Liver (tissue), 3 donors: ENCODE data around the gene NUDCD2.

Source experiments
- EGR1 ChIP-seq, 2 donors: IDR thresholded peaks; 2 replicates each; pipeline ENCODE4 v1.6.1; 2016 to 2018; ENCODE audit warnings: antibody characterized with exemption in 2 of 2, low read depth in 2 of 2
- GABPA ChIP-seq, 2 donors: IDR thresholded peaks in 1 of 2; conservative IDR thresholded peaks in 1 of 2; 2 replicates each; pipeline ENCODE4 v1.6.1; 2016; ENCODE audit warnings: antibody characterized with exemption in 2 of 2, mild to moderate bottlenecking in 1 of 2, moderate library complexity in 1 of 2
- RAD21 ChIP-seq, 2 donors: IDR thresholded peaks; 2 replicates each; pipeline ENCODE4 v1.6.1; 2016; ENCODE audit warnings: antibody characterized with exemption in 2 of 2, mild to moderate bottlenecking in 2 of 2
- TF ChIP-seq, protein P1 (sequence below): fragments of 150-350 bp; IDR thresholded peaks from 2 replicates; pipeline ENCODE4 v1.5.1; 2017; ENCODE audit warnings: improper control_type of control experiment, low read depth, low read length; ENCODE audit not compliant: missing input control
- TF ChIP-seq, protein P2 (sequence below): IDR thresholded peaks from 2 replicates; pipeline ENCODE4 v1.6.1; 2016; ENCODE audit warnings: antibody characterized with exemption, mild to moderate bottlenecking
- TF ChIP-seq, protein P3 (sequence below): IDR thresholded peaks from 2 replicates; pipeline ENCODE4 v1.6.1; 2016; ENCODE audit warnings: antibody characterized with exemption
- TF ChIP-seq, protein P4 (sequence below): IDR thresholded peaks from 2 replicates; pipeline ENCODE4 v1.6.1; 2016; ENCODE audit warnings: antibody characterized with exemption
- donor health status: healthy.
- donor health status: healthy.

DNA sequence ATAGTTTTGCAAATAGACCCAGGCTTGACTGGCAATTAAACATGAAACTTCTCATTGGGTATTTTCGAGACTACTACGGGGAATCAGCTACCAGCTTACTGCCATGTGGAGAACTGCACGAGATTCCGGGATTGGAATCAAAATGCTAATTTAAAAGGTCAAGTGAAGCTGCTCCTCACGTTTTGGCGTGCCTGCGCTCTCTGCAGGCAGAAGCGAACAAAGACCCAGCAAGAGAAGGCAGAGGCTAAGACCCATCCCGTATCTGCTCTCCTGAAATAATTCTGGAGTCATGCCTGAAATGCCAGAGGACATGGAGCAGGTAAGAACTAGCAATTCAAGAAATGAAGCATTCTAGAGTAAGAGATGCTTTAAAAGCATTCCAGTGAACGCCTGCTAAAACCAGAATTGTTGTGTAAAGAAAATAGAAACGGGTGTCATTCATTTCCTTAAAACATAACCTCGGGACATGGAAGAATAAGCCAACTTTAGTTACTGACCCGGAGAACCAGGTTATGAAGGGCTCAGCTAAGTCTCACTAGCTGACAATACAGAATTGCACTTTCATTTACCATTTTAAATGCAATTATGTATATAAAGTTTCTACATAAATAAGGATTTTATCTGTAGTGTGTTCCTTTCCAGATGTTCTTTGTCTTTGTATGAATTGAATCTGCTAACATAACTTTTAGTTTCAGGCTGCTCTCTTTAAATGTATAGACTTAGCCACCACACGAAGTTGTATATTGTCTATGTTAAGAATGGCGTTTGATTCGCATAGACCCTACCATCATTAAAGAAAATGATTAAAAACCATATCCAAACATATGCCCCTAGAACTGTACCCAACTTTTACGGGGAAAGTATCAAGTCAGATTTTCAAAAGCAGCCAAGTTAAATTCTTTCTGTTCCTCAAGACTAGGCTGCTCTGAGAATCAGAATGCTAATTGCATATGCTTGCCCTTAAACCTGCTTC is 43.5 kb upstream of the NUDCD2 start:
- TF ChIP-seq EGR1 (IDR thresholded peaks at IDR 0.05; ENCODE audit: low read depth in 2 of 2) (no peak), RAD21 (IDR thresholded peaks at IDR 0.05) (peak; percentile 70 to 73), GABPA (IDR thresholded peaks at IDR 0.05 in 1 of 2, conservative IDR thresholded peaks at IDR 0.05 in 1 of 2) (no peak)
- TF ChIP-seq, protein P1, sequence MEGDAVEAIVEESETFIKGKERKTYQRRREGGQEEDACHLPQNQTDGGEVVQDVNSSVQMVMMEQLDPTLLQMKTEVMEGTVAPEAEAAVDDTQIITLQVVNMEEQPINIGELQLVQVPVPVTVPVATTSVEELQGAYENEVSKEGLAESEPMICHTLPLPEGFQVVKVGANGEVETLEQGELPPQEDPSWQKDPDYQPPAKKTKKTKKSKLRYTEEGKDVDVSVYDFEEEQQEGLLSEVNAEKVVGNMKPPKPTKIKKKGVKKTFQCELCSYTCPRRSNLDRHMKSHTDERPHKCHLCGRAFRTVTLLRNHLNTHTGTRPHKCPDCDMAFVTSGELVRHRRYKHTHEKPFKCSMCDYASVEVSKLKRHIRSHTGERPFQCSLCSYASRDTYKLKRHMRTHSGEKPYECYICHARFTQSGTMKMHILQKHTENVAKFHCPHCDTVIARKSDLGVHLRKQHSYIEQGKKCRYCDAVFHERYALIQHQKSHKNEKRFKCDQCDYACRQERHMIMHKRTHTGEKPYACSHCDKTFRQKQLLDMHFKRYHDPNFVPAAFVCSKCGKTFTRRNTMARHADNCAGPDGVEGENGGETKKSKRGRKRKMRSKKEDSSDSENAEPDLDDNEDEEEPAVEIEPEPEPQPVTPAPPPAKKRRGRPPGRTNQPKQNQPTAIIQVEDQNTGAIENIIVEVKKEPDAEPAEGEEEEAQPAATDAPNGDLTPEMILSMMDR: peak; percentile 26
- TF ChIP-seq, protein P2, sequence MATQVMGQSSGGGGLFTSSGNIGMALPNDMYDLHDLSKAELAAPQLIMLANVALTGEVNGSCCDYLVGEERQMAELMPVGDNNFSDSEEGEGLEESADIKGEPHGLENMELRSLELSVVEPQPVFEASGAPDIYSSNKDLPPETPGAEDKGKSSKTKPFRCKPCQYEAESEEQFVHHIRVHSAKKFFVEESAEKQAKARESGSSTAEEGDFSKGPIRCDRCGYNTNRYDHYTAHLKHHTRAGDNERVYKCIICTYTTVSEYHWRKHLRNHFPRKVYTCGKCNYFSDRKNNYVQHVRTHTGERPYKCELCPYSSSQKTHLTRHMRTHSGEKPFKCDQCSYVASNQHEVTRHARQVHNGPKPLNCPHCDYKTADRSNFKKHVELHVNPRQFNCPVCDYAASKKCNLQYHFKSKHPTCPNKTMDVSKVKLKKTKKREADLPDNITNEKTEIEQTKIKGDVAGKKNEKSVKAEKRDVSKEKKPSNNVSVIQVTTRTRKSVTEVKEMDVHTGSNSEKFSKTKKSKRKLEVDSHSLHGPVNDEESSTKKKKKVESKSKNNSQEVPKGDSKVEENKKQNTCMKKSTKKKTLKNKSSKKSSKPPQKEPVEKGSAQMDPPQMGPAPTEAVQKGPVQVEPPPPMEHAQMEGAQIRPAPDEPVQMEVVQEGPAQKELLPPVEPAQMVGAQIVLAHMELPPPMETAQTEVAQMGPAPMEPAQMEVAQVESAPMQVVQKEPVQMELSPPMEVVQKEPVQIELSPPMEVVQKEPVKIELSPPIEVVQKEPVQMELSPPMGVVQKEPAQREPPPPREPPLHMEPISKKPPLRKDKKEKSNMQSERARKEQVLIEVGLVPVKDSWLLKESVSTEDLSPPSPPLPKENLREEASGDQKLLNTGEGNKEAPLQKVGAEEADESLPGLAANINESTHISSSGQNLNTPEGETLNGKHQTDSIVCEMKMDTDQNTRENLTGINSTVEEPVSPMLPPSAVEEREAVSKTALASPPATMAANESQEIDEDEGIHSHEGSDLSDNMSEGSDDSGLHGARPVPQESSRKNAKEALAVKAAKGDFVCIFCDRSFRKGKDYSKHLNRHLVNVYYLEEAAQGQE: peak; percentile 57
- TF ChIP-seq, protein P3, sequence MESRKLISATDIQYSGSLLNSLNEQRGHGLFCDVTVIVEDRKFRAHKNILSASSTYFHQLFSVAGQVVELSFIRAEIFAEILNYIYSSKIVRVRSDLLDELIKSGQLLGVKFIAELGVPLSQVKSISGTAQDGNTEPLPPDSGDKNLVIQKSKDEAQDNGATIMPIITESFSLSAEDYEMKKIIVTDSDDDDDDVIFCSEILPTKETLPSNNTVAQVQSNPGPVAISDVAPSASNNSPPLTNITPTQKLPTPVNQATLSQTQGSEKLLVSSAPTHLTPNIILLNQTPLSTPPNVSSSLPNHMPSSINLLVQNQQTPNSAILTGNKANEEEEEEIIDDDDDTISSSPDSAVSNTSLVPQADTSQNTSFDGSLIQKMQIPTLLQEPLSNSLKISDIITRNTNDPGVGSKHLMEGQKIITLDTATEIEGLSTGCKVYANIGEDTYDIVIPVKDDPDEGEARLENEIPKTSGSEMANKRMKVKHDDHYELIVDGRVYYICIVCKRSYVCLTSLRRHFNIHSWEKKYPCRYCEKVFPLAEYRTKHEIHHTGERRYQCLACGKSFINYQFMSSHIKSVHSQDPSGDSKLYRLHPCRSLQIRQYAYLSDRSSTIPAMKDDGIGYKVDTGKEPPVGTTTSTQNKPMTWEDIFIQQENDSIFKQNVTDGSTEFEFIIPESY: no peak
- TF ChIP-seq, protein P4, sequence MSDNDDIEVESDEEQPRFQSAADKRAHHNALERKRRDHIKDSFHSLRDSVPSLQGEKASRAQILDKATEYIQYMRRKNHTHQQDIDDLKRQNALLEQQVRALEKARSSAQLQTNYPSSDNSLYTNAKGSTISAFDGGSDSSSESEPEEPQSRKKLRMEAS: peak; percentile 82
